Activated CD4-positive, alpha-beta T cell treated with anti-CD3 and anti-CD28 coated beads, Interleukin-2, amount 50 U/mL, for 16 hours (primary cell): ENCODE measurements around the gene BORCS6.
A peak's percentile ranks its signal among the peaks of the same experiment; 100 is the strongest.

Experiments
- DNase-seq: peaks from one replicate; pipeline ENCODE4 v3.0.0-alpha.2; 2020

The BORCS6 gene

DNA sequence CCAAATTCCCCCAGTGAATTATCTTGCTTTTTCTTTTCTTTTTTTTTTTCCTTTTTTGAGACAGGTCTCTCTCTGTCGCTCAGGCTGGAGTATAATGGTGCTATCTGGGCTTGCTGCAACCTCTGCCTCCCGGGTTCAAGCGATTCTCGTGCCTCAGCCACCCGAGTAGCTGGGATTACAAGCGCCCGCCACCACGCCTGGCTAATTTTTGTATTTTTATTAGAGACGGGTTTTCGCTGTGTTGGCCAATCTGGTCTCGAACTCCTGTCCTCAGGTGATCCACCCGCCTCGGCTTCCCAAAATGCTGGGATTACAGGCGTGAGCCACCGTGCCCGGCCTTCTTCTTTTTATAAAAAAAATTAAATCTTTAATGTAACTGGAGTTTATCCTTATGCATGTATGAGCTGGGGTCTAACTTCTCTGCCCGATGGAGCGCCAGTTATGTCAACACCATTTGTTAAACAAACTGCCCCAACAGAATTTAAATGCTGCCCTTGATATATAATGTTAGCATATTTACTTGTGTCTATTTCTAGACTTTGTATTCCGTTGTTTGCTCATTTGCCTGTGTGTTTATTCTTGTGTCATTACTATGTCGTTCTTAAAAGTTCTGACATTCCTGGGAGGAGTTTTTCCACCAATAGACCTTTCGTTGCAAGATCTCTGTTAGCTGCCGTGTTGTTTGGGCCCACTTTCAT is 20.9 kb upstream of the BORCS6 start:
- no peak for DNase-seq

DNA sequence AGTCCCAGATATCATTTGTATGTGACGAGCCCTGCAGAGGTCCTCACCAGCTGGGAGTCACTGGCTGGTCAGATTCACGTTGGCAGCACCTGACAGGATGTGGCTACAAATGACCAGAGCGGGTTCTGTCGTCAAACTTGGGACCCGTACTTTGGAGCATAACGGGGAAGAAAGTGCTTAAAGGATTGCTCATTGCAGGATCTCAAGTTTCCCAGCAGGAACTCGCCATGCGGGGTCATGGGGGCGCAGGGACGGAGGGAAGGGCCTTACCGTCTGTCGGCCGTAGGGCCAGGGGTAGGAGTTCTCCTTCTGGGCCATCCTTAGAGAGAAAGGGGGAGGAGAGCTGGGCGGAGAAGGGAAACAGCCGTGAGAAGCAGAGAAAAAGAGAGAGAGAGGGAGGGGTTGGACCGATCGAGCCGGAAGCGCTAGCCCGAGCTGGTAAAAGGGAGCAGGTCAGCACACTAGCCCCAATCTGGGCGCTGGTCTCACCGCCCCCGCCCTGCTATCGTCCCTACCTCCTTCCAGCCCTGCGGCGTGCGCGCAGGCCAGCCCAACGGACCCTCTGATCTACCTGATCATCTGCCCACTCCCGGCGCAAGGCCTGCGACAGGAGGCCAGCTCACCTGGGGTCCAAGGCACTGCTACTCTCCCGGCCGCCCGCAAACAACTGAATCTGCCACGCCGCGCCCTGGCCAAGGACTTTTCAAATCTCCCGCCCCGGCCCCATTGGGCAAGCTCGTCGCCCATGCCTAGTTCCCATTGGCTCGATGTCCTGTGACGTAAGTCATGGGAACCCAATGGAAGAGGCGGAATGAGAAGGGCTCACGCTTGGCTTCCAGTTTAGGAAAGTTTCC is 20.2 kb upstream of the BORCS6 start, which contains the start of gene AURKB:
TSS of gene AURKB (minus strand) at position 669 of the 854 bp plus-strand sequence. CDS start at position 318, 351 bp downstream.
- DNase-seq = peak; percentile 97

GRCh38 chr17:8206536-8206935 is 16.6 kb upstream of the BORCS6 start:
- DNase-seq = no peak

GRCh38 chr17:8204761-8205555 is 15.0 kb upstream of the BORCS6 start:
- no peak for DNase-seq

- peak; percentile 89 for DNase-seq
Observed at GRCh38 chr17:8192070-8192815, 2.3 kb upstream of the BORCS6 start.

GRCh38 chr17:8190506-8190905 is 526 bp upstream of the BORCS6 start:
- no peak for DNase-seq

- no peak for DNase-seq
Observed at GRCh38 chr17:8189041-8189710, 804 bp downstream of the BORCS6 start.

GRCh38 chr17:8188263-8188839 is 1.6 kb downstream of the BORCS6 start:
- DNase-seq = no peak

GRCh38 chr17:8187517-8188262 is 2.3 kb downstream of the BORCS6 start:
- peak; percentile 98 for DNase-seq

- DNase-seq = peak; percentile 97
Observed at GRCh38 chr17:8186787-8187516, 3.0 kb downstream of the BORCS6 start.

DNA sequence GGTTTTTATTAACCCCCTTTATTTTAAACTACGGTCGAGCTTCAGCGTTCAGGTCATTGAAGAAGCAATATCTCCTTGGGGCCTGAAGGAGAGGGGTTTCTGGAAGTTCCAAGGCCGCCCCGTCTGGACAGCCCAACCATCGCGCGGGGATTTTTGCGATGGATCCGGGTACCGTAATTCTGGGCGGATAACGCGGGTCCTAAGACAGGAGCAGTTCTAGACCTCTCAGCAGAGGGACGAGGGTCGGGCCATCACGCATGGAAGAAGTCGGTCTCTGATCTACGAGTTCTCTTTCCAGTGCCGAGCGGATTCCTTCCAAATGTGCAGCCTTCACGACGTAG is 3.6 kb downstream of the BORCS6 start:
- no peak for DNase-seq

DNA sequence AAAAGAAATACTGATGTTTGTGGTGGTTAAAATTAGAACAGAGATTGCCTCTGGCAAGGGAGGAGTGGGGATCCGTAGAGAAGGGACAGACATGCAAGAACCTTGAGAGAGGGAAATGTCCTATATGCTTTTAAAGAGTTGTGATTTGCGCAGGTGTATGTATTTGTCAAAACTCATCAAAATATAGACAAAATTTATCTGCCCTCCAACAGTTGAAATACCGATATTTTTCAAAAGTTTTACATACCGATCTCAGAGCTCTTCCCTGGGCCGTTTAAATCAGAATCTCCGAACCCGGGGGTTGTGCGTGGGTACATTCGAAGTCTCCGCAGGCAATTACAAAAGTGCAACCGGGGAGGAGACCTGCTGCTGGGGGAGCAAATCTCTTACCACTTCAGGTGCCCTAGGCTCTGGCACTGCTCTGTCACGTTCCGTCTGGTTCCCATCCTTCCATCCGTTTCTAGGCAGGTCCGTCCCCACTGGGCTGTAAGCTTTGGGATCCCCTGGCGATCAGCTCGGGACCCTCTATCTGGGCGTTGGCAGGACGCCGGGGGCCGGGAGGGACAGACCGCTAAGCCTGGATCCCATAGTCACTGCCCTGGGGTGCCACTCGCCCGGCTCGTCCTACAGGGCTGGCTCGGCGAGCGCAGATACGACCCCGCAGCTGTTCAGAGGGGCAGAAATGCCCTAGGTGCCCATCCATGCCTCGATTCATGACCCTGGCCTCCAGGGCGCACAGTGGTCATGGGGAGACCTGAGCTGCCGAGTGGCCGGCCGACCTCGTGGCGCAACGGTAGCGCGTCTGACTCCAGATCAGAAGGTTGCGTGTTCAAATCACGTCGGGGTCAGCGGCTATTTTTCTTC is 4.2 kb downstream of the BORCS6 start:
- DNase-seq = peak; percentile 91

DNA sequence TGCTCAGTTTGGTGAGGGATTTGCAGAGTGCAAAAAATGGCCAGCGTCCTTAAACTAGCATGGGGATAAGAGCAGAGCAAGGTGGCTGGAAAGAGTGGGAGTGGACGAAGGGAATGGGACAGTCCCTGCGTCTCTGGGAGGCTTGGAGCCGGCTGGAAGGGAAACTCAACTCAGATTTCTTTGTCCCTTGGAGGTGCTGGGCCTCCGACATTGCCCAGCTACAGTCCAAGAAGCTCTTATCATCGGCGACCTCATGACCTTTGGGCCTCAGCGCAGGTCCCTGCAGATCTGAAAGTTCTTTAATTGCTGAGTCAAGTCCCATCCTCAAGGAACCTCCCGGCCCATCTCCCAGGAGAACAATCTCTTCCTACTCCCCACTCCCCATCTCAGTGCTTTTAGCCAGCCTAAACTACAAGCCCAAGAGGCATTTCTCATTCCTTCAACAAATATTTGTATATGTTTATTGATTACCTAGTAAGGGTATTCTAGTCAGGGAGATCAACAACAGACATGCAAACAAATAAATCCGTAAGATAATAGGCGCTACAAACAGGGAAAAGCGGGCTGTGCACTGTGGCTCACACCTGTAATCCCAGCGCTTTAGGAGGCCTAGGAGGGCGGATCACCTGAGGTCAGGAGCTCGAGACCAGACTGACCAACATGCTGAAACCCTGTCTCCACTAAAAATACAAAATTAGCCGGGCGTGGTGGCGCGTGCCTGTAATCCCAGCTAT is 12.8 kb downstream of the BORCS6 start:
- no peak for DNase-seq

DNA sequence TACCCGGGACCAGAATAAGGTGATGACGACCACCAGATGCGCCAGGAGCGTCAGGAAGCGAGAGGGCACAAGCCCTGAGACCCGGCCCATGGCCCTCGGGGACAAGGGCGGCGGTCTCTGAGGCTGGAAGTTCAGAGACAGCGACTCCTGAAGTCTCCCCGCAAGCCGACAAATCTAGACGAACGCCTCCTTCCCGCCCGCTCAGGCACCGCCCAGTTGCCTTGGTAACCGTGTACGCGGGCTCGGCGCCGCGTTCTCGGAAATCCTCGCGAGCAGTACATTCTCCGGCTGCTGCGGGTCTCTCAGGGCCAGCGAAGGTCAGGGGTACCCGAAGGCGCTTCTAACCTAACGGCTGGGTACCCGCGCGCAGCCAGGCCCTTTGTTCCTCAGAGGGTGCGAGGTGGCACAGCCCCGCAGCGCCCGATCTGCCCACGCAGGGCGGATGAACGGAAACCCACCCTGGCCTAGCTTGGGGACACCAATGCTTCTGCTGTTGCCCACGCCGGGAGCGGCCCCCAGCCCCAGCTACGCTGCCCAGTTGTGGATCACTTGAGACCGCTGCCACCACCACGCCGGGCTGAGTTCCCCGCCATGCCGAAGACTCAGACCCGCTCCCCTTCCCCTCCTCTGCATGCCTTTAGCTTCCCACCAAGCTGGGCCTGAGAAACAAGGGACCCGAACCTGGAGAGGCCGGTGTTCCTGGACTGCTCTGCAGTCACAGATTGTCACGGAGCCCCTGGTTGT is 13.6 kb downstream of the BORCS6 start, which contains the start of gene TMEM107:
TSS of gene TMEM107 (minus strand) at position 184 of the 744 bp plus-strand sequence. CDS start at position 90, 94 bp downstream.
- peak; percentile 92 for DNase-seq

DNA sequence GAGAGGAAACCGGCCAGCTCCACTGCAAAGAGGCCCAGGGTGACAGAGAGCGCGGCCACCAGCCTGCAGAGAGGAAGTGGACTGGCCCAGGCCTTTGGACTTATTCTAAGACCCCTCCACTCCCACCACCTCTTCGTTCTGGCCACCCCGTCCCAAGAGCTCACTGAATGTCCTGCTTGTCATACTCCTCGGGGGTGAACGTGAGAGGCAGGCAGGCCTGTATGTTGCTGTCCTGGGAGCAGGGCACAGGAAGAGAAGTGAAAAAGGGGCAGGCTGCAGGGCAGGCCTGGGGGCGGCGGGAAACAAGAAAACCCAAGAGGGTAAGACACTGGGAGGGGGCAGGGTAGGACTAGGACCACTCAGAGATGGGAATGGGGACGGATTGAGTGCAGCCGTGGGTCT is 14.2 kb downstream of the BORCS6 start:
- no peak for DNase-seq

GRCh38 chr17:8173871-8174322 is 16.1 kb downstream of the BORCS6 start:
- DNase-seq = no peak
